IPS-11a (cell line): ENCODE data around the gene EIF4G2.
A peak's percentile ranks its signal among the peaks of the same experiment; 100 is the strongest.
"Not testable (repeated sequence)": the region's sequence is repeated elsewhere in the genome, so short reads cannot be mapped to it uniquely, and the experiment has no call there.

Experiments used
- H3K4me3 ChIP-seq: one replicate; pipeline ENCODE4 v1.5.1; 2013; ENCODE audit warnings: low read depth, low read length, control low read depth

Gene EIF4G2

DNA sequence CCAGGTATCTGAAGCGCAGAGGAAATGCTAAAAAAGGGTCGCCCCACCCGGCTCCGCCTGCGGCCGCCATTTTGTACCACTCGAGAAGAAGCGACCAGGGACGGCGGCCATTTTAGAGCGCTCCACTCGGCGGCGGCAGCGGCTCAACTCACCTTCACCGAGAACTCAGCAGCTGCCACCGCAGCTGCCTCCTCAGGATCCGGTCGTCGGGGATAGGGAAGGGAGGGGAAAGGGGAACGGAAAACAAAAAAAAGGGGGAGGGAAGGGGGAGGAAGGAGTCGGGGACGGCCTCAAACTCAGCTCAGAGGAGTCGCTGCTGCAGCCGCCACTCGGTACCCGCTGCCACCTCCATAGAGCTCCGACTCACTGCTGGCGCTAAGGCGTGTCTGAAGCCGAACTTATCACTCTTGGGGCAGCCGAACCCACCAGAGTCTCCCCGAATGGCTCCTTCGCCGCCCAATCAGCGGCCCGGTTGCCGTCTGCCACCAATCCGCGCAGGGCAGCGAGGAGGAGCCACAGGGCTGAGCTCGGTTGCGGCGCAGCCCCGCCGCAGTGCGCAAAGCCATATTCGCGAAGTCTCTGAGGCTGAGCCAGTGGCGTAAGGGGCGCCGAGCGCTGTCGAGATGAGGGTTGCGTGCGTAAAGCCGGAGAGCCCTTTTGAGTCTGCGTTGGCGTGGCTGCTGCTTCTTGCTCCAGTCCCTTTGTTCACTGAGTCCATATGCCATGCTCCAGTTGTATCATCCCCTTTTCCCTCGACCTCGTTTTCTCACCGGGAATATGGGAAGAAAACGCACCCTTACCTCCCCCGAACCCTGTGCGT, at the start of gene EIF4G2:
Gene EIF4G2, minus strand, starts transcription at position 374 of the 820 bp plus-strand sequence.
- H3K4me3 ChIP-seq, result peak within 1 kb of the TSS; percentile 98

DNA sequence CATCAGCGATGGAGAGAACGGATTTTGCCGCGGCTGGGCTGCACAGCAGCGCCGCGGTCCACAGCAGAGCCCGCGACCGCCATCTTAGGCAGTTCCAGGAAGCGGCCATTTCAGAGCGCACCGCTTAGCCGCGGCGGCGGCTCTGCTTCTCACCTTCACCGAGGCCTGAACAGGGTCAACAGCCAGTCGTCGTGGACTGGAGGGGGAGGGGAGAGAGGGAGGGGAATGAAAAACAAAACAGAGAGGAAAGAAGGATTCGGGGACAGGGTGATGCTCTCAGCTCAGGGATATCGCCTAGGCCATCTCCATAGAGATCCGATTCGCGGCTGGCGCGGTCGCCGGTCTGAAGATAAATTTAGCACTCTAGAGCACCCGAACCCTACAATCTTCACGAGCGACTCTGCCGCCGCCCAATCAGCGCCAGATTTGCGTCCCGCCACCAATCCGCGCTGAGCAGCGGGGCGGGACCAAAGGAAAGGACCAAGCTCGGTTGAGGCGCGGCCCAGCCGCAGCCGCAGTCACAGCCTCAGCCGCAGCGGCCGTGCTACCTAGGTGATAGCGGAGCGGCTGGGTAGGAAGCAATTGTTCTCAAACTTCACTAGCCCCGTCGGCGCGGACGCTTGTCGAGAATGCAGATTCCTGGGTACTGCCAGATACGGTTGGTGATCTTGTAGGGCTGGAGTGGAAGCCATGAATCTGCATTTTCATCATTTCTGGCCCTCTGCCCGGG, 49.1 kb upstream of the EIF4G2 start, which contains the start of gene ZBED5:
Gene ZBED5, minus strand, starts transcription at position 345 of the 730 bp plus-strand sequence. CDS start 3,108 bp downstream, outside the sequence.
- H3K4me3 ChIP-seq, result peak within 1 kb of the TSS; percentile 99

DNA sequence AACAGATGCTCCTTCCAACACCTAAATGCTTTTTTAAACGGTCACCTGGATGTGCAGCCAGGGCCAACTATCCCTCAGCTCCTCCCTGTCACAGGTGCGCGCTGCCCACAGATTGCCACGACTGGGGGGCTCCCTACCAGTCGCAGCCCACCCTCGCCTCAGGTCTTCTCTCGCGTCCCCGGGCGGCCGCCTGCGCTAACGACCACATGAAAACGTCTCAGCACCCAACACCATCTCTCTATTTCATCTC, 48.7 kb upstream of the EIF4G2 start:
- H3K4me3 ChIP-seq, result peak overlapping the region; percentile 99

DNA sequence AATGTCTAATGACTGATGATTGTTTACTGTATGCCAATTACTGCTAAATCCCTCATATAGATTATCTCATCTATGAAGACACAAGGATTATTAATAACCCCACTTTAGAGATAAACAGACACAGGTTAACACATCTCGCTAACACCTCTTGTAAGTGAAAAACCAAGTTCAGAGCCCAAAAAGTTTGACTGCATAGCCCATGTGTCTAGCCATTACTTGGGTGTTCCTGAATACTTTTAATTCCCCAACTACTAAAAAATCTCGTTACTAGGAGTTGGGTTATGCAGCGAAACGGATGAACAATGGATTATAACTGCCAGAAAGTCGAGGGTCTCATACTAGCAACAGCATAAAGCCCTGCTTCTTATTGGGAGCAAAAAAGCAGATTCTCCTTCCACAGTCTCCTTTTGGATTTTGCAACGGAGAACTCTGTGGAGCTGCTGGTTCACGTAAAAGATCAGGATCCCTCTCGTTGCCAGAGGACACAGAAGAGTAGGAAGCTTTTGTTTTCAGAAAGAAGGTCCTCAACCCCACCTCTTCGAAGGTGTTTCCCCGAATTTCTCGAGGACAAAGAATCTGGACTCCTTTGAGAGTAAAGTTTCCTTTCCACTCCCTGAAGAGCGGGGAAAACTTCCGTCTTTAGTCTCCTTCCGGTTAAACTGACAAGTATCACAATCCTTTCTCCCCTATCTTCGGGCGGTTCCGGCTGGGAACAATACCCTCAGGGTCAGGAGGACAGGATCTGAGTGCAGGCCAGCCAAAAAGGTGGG, 48.1 kb upstream of the EIF4G2 start:
- peak overlapping the region; percentile 99 for H3K4me3 ChIP-seq

DNA sequence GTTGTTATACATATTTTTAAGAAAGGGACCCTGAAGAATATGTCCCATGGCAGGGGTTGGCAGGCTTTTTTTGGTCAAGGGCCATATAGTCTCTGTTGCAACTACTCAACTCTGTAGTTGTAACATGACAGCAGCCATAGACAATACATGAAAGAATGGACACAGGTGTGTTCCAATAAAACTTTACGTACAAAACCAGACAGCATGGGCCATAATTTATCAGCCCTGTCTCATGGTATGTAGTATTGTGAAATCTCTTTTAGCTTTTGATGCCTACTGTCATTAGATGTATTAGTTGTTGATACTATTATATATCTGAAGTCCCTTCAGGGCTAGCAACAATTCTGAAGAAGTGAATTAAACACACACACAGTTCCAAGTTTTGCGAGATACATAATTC, 46.6 kb upstream of the EIF4G2 start:
- no peak overlapping the region for H3K4me3 ChIP-seq

DNA sequence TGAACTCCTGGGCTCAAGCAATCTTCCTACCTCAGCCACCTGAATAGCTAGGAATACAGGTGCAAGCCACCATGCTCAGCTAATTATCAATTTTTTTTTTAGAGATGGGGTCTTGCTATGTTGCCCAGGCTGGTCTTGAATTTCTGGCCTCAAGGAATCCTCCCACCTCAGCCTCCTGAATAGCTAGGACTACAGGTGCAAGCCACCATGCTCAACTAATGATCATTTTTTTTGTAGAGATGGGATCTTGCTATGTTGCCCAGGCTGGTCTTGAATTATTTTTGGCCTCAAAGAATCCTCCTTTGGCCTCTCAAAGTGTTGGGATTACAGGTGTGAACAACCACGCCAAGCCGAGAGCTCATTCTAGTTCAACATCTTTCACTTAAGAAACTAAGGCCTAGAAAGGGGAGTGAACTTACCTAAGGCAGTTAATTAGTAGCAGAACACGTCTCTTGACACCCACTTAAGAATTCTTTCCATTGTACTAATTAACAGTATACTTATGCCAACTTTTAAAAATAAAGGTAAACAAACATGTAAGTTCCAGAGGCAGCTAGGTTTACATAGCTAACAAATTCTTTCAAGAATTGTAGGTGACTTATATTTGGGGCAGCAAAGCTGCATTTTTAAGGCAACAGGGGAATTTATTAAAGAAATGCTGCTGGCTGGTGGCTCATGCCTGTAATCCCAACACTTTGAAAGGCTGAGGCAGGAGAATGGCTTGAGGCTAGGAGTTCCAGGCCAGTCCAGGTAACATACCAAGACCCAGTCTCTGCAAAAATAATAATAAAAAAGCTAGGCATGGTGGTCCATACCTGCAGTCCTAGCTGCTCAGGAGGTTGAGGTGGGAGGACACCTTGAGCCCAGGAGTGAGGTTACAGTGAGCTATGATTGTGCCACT, 39.5 kb upstream of the EIF4G2 start:
- no peak overlapping the region for H3K4me3 ChIP-seq

DNA sequence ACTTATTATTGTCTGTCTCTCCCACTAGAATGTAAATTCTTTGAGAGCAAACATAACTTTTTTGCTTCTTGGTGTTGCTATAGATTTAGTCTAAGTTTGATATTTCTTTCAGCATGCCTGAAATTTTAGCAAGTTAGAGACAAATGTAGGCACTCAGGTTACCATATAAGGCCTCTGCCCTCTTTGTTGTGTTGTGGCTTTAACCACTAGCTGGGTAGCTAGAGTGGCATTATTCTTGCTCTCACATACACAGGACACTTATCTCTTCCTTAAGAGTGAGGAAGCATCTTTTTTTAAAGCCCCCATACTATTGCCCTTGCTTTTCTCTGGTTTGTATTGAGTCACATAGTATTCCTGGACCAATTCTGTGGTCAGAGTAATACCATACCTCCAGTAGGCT, 37.9 kb upstream of the EIF4G2 start:
- no peak overlapping the region for H3K4me3 ChIP-seq

DNA sequence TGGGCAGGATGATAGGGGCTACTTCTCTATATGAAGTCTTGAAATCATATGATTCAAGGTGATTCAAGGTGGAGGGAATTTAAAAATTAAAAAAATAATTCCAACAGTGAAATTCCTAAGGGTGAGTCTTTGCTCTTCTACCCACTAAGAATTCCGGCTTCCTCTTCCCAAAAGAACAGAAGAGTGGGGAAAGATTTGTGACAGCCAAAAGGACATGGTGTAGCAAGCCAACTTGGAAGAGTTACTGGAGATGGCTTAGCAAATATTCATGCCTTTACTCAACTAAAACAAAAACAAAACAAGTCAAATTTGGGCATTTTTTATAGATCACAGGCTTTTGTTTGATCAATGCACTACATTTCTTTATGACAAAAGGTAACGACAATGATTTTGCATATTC, 36.9 kb upstream of the EIF4G2 start:
- no peak overlapping the region for H3K4me3 ChIP-seq

DNA sequence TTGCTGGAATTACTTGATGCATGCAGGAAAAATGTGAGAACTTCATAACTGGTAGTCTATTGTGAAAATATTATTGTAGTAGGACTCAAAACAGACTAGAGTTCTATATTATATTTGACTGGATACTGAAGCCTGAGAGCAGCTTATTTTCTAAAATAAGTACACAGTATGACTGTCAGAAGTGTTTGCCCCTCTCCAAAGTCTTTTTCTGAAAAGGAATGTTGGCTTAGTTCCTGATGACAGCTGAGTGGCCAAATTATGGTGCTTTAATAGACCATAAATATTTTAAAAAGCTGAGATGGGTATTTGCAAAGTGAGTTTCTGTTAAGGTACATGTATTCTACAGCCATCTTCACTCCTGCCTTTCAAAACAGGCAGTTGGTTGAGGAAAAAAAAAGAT, 36.1 kb upstream of the EIF4G2 start:
- H3K4me3 ChIP-seq, result no peak overlapping the region

DNA sequence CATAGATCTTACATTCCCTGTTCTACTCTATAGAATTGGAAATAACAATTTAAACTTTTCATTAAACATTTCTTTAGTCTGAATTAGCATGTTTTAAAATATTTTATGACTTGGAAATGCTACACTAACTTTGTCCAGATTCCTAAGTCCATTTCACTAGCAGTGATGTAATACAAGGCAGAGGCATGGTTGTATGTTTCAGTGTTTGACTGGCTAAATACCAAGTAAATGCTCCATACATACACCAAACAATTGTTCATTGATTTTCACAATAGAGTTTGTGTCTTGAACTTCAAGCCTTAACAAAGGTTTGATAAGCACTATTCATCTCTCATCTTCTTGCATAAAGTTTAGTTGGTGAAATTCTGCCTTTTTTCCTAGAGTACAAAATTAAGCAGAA, 35.6 kb upstream of the EIF4G2 start:
- no peak overlapping the region for H3K4me3 ChIP-seq

DNA sequence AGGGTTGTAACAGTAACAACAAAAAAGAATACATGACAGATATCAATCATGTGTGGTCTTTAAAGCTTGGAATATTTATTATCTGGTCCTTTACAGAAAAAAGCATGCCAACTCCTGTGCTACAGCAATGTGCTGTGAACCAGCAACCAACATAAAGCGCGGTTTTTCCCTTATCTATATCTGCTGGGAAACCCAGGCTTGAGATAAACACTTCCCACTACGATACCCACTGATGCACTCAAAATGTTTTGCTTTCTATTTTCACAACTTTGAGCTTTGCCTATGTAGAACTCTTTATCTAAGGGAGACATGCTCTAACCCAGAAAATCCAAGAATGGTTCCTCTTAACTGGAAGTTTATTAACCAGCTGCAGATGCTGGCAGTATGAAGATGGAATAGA, 30.2 kb upstream of the EIF4G2 start:
- H3K4me3 ChIP-seq, result no peak overlapping the region

DNA sequence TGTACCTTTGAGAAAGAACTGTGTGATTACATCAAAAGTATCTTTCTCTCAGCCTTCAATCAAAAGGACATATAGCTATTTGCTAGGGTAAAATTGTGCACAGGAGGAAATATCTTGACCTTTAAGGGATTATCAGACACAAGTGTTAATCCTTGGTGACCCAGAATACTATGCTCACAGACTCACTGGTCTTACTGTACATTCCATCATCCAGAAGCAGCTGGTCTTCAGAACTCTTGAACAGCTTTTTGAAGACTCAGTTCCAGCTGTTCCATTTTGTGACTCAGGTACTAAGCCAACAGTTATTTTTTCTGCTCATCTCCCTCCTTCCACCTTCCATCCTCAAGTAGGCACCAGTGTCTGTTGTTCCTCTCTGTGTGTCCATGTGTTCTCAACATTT, 29.4 kb upstream of the EIF4G2 start:
- H3K4me3 ChIP-seq, result no peak overlapping the region

DNA sequence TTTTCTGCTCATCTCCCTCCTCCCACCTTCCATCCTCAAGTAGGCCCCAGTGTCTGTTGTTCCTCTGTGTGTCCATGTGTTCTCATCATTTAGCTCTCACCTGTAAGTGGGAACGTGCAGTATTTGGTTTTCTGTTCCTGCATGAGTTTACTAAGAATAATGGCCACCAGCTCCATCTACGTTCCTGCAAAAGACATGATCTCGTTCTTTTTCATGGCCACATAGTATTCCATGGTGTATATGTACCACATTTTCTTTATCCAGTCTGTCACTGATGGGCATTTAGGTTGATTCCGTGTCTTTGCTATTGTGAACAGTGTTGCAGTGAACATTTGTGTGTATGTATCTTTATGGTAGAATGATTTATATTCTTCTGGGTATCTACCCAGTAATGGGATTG, 28.2 kb upstream of the EIF4G2 start:
- H3K4me3 ChIP-seq, result not testable (repeated sequence)

DNA sequence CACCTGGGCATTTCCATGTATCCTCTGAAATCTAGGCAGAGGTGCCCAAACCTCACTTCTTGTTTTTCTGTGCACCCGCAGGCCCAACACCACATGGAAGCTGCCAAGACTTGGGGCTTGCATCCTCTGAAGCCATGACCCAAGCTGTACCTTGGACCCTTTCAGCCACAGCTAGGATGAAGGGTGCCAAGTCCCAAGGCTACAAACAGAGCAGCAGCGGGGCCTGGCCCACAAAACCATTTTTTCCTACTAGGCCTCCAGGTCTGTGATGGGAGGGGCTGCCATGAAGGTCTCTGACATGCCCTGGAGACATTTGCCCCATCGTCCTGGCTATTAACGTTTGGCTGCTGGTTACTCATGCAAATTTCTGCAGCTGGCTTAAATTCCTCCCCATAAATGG, 20.4 kb upstream of the EIF4G2 start:
- no peak overlapping the region for H3K4me3 ChIP-seq

DNA sequence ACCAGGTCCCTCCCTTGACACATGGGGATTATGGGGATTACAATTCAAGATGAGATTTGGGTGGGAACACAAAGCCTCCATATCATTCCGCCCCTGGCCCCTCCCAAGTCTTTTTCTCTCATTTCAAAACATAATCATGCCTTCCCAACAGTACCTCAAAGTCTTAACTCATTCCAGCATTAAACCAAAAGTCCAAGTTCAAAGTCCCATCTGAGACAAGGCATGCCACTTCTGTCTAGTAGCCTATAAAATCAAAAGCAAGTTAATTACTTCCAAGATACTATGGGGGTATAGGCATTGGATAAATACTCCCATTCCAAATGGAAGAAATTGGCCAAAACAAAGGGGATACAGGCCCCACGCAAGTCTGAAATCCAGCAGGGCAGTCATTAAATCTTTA, 19.7 kb upstream of the EIF4G2 start:
- H3K4me3 ChIP-seq, result no peak overlapping the region

DNA sequence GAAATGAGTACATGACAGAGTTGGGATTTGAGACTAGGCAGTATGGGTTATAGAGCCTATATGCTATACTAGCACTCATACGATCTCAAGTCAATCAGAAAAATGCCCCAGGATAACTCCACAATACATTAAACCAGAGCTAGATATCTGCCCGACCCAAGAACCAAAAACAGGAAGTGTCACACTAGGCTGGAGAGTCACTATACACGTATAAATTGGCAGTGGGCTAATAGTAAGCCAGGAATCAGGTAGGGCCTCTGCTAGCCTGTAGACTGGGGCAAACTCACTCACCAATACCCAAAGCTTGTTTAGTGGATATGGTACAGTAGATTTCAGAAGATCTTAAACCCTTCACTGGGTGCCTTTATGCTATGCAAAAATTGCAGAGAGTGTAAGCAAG, 16.2 kb upstream of the EIF4G2 start:
- no peak overlapping the region for H3K4me3 ChIP-seq

DNA sequence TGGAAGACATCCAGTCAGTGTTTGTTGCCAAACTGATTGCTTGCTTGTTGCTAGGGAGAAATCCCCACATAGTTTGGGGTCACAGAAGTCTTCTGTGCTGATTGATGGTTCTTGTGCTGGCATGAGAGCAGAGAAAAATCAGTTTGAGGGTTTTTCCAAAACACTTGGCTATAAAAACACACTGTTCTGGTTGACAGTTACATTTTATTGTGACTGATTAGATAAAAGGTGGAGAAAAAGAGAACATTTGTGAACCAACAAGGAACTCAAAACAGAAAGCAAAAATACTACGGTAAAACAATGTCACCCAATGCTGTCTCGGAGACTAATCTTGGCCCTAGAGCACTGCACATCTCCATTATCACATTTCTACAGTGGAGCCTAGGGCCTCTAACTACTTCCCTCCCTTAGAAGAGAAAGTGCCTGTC, 14.4 kb upstream of the EIF4G2 start:
- H3K4me3 ChIP-seq, result no peak overlapping the region

DNA sequence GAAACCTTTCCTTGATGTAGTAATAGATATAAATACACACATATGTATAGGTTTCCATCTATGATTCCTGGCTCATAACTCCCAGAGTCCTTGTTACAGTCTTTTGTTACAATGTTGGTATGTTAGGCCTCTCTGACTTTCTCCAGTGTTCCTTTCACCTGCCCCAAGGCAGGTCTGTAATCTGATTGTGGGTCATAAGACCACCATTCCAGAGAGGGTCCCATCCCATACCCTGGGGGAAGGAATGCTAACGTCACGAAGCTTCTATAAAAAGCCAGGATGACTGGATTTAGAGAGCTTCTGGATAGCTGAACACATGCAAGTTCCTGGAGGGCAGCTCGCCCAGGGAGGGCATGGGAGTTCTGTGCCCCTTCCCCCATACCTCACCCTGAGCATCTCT, 13.8 kb upstream of the EIF4G2 start:
- not testable (repeated sequence) for H3K4me3 ChIP-seq

DNA sequence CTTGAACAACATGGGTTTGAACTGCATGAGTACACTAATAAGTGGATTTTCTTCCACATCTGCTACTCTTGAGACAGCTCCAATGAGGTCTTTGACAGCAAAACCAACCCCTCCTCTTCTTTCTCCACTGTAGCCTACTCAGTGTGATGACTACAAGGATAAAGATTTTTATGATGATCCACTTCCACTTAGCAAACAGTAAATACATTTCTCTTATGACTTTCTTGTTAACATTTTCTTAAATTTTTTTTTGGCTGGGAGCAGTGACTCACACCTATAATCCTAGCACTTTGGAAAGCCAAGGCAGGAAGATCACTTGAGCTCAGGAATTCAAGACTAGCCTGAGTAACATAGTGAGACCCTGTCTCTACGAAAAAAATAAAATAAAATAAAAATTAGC, 9.9 kb upstream of the EIF4G2 start:
- no peak overlapping the region for H3K4me3 ChIP-seq

DNA sequence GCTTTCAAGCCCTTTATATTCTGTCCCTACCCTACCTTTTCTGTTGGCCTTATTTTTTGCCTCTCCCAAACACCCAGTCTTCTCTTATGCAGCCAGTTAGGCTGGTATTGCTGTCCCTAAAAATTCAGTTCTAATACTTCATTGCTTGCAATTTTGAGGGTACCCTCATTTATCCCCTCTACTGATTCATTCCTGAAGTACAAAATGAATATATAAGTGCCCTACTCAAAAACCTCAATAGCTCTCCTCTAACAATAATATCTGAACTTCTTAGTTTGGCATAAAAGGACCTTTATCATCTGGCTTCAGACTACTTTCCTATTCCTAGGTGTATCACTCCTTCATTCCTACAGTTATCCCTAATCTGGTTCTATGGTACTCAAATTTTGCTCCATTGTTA, 5.2 kb upstream of the EIF4G2 start:
- no peak overlapping the region for H3K4me3 ChIP-seq
